ENCODE measurements around the gene VOPP1. TPM values are rescaled to one million over a fixed set of nuclear protein-coding genes. Genes with fewer than 3 reads are reported as not detected.

The VOPP1 gene
- total and polyA plus RNA-seq, 9 of the 15 experiments (the other 6 are each of a cell fraction or from before 2014, with no cell fraction given), result 8.2 to 45.8 (median 31.2) TPM

DNA sequence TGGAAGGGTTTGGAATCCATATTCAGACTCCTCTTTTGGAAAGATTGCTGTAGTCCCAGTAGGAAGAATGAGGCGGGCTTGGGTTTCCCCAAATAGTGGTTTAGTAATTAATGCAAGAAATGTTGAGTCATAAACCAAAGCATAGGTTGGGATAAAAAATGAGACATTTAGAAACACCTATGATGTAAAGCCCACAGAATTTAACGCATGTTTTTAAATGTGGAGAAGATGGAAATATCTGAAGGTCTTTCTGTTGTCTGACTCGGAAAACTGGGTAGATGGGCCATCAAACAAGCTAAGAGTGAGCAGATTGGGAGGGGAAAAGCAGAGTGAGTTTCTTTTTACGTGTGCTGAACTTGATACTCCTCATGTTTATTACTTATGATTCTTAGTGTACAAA is 145.0 kb downstream of the VOPP1 start:
- H3K4me3 ChIP-seq, result no peak overlapping the region
- H3K4me2 ChIP-seq (ENCODE audit: insufficient read depth, low read length), result no peak overlapping the region
- in situ Hi-C loops (cut with MboI) (no loop called here), intact Hi-C loops (cut with micrococcal nuclease) (no loop called here)
- 43% methylated on average over 4 of the region's 4 CpGs for WGBS (ENCODE audit: insufficient coverage, low coverage, missing lambda C conversion rate)
- H4K20me1 ChIP-seq (replicated peaks; ENCODE audit: control insufficient read depth, insufficient read depth, low read length), result no peaks in the 10 kb centered on the region
- H3K79me2 ChIP-seq (ENCODE audit: control insufficient read depth, insufficient read depth, low read length), result no peaks in the 10 kb centered on the region
- ChIA-PET CTCF (ENCODE audit: low intra/inter-chr PET ratio) (no interaction called here), POLR2A (interaction anchor here (0.6 kb wide), 1 partner anchor 663 kb away, joined by 3 read pairs; no protein-coding TSS in a partner anchor)
- H3K27me3 ChIP-seq (ENCODE audit: control insufficient read depth in 2 of 2, insufficient read depth in 2 of 2, low read length in 2 of 2), result no peaks in the 10 kb centered on the region
- no peak for FAIRE-seq
- no peak for ATAC-seq
- H3K9me1 ChIP-seq (ENCODE audit: control insufficient read depth, insufficient read depth, low read length), result no peaks in the 10 kb centered on the region
- DNase-seq (ENCODE audit: extremely low read depth in 1 of 4, low spot score in 3 of 4), result no peak
- no peaks in the 10 kb centered on the region for H3K9me3 ChIP-seq (replicated peaks; ENCODE audit: control insufficient read depth, insufficient read depth, low read depth, low read length)
- no peak overlapping the region for H2AFZ ChIP-seq (ENCODE audit: low read depth, low read length)
- TF ChIP-seq, protein P1, sequence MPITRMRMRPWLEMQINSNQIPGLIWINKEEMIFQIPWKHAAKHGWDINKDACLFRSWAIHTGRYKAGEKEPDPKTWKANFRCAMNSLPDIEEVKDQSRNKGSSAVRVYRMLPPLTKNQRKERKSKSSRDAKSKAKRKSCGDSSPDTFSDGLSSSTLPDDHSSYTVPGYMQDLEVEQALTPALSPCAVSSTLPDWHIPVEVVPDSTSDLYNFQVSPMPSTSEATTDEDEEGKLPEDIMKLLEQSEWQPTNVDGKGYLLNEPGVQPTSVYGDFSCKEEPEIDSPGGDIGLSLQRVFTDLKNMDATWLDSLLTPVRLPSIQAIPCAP (CRISPR knock-in tag; IDR thresholded peaks at IDR 0.05; ENCODE audit: borderline replicate concordance), result no peak
- TF ChIP-seq ETV1 (tag; conservative IDR thresholded peaks at IDR 0.05; ENCODE audit: low read depth) (no peak), RCOR1 (IDR thresholded peaks at IDR 0.05; ENCODE audit: borderline replicate concordance in 1 of 2, low read depth in 2 of 2, low read length in 2 of 2) (no peak), RBM14 (IDR thresholded peaks at IDR 0.05; ENCODE audit: borderline replicate concordance, insufficient read depth, low read depth, low read length) (no peak), ZNF699 (CRISPR knock-in tag; IDR thresholded peaks at IDR 0.05; ENCODE audit: insufficient replicate concordance) (no peak)
- no peaks in the 10 kb centered on the region for H3K36me3 ChIP-seq (ENCODE audit: control insufficient read depth, insufficient read depth, low read length)
- H3K4me1 ChIP-seq (replicated peaks in 1 of 2; ENCODE audit: control insufficient read depth in 2 of 2, insufficient read depth in 2 of 2, low read length in 2 of 2), result peaks cover 4 to 9% of the 10 kb centered on the region in 2 experiments; a peak in 4 of 5 replicates
- H3K27ac ChIP-seq (ENCODE audit: extremely low read depth, low read depth, low read length), result no peak overlapping the region
- BruUV-seq (replicated peaks), result no TSS peak
- H3K9ac ChIP-seq (ENCODE audit: insufficient read depth in 1 of 2, low read depth in 2 of 2, low read length in 2 of 2), result no peak overlapping the region
